Measurements from ENCODE around the gene GUCY1B1.

The GUCY1B1 gene

GRCh38 chr4:155849042-155849441, 90.2 kb downstream of the GUCY1B1 start:
- DNase-seq (ENCODE audit: extremely low spot score, insufficient read length, low read depth) (no peak), FAIRE-seq (no peak)

DNA sequence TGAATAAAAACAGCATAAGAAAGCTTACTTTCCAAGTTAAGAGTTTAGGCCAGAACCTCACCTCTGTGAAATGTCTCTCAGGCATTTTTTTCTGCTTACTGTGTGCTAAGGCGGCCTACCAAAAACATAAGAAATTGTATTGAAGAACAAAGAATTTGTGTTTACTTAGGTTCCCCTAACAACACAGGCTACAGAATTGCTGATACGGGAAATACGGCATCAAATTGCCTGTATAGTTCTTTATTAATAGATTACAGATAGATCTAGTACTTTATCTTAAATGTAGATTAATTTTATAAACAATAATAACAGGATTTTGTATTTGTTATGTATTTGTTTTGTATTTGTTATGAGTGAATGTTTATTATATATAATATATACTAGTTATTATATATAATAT, 94.4 kb downstream of the GUCY1B1 start:
- no peak for DNase-seq (ENCODE audit: extremely low spot score, insufficient read length, low read depth)
- no peak for FAIRE-seq

DNA sequence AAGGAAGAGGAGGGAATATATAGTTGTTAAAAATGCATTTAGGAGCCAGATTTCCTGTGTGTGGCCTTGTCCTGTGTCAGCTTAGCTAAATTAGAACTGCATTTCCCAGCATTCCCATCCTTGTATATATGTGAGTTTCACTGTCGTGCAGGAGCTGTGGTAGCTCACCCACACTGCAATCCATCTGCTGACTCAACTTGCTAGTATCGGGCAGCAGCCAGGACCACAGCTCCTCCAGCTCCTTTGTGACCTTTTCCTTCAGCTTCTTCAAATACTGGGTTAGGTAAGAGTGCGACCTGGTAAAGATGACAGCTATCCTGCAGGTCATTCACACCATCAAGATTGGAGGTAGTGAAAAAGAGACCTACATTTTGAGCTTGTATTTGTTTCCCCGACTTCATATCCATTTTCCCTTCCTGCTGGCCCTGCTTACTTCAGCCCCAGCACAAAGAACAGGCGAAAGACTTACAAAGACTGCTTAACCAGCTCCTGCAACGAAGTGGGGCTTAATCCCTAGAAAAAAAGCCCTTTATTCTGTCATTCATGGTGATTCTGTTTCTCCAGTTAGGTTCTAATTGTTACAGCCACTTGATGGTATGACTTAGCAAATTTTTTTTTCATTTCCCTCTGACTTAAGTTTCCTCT, 95.9 kb downstream of the GUCY1B1 start:
- DNase-seq (ENCODE audit: extremely low spot score, insufficient read length, low read depth) (no peak), FAIRE-seq (no peak)

DNA sequence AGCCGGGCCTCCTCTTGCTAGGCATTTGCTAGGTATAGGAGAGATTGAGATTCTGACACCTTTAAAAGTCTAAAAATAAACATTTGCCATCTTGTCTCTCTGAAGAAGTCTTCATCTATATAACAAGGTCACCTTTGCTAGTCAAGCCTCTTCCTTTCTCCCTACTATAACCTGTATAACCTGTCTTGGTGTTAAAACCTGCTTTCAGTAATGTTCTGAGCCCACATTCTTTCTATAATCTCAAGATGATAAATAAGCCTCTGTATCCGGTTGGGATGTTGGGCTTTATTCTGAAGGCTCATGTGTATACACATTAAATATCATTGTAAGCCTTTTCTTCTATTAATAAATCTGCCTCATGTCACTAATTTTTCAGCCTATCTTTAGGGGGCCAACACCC, 97.1 kb downstream of the GUCY1B1 start:
- FAIRE-seq: no peak

More for the DNA sequence above, 97.1 kb downstream of the GUCY1B1 start:
- no peak for DNase-seq (ENCODE audit: extremely low spot score, insufficient read length, low read depth)
